ENCODE measurements around the gene DBX2.
"Not testable (repeated sequence)": the region's sequence is repeated elsewhere in the genome, so short reads cannot be mapped to it uniquely, and the experiment has no call there.

Gene DBX2

GRCh38 chr12:45049912-45050750 is 768 bp downstream of the DBX2 start:
- H3K27me3 Mint-ChIP-seq = peaks cover 51% of the 10 kb centered on the region
- CTCF ChIA-PET = no interaction called here

DNA sequence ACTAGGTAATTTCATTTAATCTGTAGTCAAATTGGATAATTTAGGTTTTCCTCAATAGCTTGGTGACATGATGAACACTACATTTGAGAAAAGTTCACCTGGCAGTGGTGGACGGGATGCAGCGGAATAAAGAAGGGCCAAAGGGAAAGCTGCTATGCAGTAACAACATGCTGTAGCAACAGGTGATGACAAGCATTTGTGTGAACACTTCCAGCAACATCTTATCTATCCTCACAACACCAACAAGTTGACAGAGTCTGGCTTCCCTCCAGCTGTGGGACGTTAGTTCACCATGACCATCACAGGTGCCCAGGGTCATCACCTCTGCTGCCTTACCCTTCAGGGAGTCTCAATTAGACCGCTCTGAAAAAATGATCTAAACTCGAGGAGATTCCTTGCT is 8.3 kb downstream of the DBX2 start:
- Mint-ChIP-seq H3K4me3 (no peak overlapping the region), H3K9me3 (no peaks in the 10 kb centered on the region), H3K27ac (no peak overlapping the region), H3K4me1 (no peaks in the 10 kb centered on the region), H3K36me3 (no peaks in the 10 kb centered on the region), H3K27me3 (peaks cover 21% of the 10 kb centered on the region)
- CTCF ChIA-PET = no interaction called here
- DNase-seq = no peak

More at GRCh38 chr12:45049912-45050750, 768 bp downstream of the DBX2 start:
- peaks cover 3% of the 10 kb centered on the region for H3K4me1 Mint-ChIP-seq
- H3K9me3 Mint-ChIP-seq = no peaks in the 10 kb centered on the region
- DNase-seq = no peak
- H3K4me3 Mint-ChIP-seq = no peak overlapping the region
- H3K27ac Mint-ChIP-seq = no peak overlapping the region
- H3K36me3 Mint-ChIP-seq = no peaks in the 10 kb centered on the region

DNA sequence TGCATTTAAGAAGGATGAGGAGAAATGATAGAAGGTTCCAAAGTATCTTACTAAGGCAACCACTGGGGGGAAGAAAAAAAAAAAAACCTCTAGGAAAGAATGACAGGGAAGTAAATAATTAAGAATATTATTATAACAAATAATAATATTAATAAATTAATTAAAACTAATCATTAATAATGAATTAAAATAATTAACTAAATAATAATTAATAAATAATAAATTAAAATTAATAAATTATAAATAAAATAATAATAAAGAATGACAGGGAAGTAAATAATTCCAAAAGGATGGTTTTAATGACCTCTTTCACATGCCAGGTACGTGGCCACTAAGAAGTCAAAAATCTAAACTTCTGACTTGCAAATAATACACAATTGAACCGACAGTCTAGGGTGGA is 9.9 kb downstream of the DBX2 start:
- H3K27me3 Mint-ChIP-seq = peaks cover 17% of the 10 kb centered on the region
- H3K4me1 Mint-ChIP-seq = no peaks in the 10 kb centered on the region
- H3K36me3 Mint-ChIP-seq = no peaks in the 10 kb centered on the region
- H3K9me3 Mint-ChIP-seq = no peaks in the 10 kb centered on the region
- CTCF ChIA-PET = no interaction called here
- no peak overlapping the region for H3K4me3 Mint-ChIP-seq
- no peak for DNase-seq
- no peak overlapping the region for H3K27ac Mint-ChIP-seq

DNA sequence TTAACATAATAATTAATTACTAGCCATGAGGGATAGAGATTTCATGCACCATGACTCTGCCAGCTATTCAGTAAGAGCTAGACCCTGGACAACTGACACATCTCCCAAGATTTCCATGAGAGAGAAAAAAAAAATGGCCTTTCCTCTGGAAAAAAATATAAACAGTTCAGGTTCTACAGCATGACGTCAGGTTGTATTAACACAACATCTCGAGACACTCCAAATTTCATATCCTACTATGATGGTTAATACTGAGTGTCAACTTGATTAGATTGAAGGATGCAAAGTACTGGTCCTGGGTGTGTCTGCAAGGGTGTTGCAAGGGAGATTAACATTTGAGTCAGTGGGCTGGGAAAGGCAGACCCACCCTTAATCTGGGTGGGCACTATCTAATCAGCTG is 11.1 kb downstream of the DBX2 start:
- Mint-ChIP-seq H3K27me3 (peaks cover 17% of the 10 kb centered on the region), H3K4me1 (no peaks in the 10 kb centered on the region), H3K36me3 (no peaks in the 10 kb centered on the region), H3K9me3 (no peaks in the 10 kb centered on the region), H3K4me3 (no peak overlapping the region), H3K27ac (no peak overlapping the region)
- no peak for DNase-seq
- CTCF ChIA-PET = no interaction called here

DNA sequence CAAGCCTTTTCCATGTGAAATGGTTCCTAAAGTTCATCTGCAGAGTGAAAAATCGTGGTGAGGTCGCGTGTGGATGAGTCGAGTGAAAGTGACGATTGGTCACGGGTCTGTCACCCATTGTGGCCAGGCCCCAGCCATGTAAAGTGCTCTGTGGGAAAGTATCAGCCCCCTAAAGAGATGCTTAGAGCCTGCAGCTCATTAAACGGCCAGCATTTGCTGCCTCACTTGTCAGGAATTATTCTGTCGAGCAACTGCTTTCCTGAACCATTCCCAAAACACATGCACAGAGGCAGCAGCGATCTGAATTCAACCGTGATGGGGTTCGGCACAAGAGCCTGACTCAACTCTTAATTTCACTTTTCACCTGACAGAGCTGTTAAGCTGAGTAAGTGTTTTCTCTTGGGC is 16.0 kb downstream of the DBX2 start:
- no peaks in the 10 kb centered on the region for H3K36me3 Mint-ChIP-seq
- H3K4me1 Mint-ChIP-seq = no peaks in the 10 kb centered on the region
- CTCF ChIA-PET = no interaction called here
- no peak overlapping the region for H3K4me3 Mint-ChIP-seq
- no peaks in the 10 kb centered on the region for H3K9me3 Mint-ChIP-seq
- DNase-seq = no peak
- no peak overlapping the region for H3K27ac Mint-ChIP-seq
- H3K27me3 Mint-ChIP-seq = peaks cover 2% of the 10 kb centered on the region

GRCh38 chr12:45017916-45018315 is 33.0 kb downstream of the DBX2 start:
- CTCF ChIA-PET = no interaction called here
- H3K27me3 Mint-ChIP-seq = peaks cover 4% of the 10 kb centered on the region
- DNase-seq = no peak

GRCh38 chr12:45014396-45014795 is 36.5 kb downstream of the DBX2 start:
- H3K4me3 Mint-ChIP-seq = no peak overlapping the region
- no peak for DNase-seq
- H3K9me3 Mint-ChIP-seq = no peaks in the 10 kb centered on the region
- no peaks in the 10 kb centered on the region for H3K4me1 Mint-ChIP-seq
- CTCF ChIA-PET = no interaction called here
- peaks cover 3% of the 10 kb centered on the region for H3K27me3 Mint-ChIP-seq
- no peak overlapping the region for H3K27ac Mint-ChIP-seq
- H3K36me3 Mint-ChIP-seq = no peaks in the 10 kb centered on the region

More at GRCh38 chr12:45017916-45018315, 33.0 kb downstream of the DBX2 start:
- Mint-ChIP-seq H3K36me3 (no peaks in the 10 kb centered on the region), H3K9me3 (no peaks in the 10 kb centered on the region), H3K4me3 (no peak overlapping the region), H3K27ac (no peak overlapping the region), H3K4me1 (no peaks in the 10 kb centered on the region)

DNA sequence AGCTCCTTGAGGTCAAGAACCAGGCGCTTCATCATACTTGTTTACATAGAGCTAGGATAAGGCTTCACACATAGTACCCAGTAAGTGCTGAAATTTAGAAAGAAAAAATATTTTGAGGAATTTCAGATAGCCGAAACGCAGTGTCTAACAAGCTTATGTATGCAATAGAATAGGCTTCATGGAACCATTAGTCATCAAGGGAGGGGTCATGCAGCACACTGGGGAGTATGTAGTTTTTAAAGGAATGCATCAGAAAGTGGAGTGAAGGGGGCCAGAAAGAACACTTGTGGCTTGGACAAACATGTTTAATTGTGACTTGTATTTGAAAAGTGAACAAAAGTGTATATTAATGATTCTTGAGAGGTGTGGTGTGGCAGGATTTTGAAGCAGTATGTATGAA is 38.1 kb downstream of the DBX2 start:
- no peak overlapping the region for H3K27ac Mint-ChIP-seq
- CTCF ChIA-PET = no interaction called here
- DNase-seq = no peak
- no peaks in the 10 kb centered on the region for H3K36me3 Mint-ChIP-seq
- H3K9me3 Mint-ChIP-seq = no peaks in the 10 kb centered on the region
- no peaks in the 10 kb centered on the region for H3K4me1 Mint-ChIP-seq
- peaks cover 3% of the 10 kb centered on the region for H3K27me3 Mint-ChIP-seq
- no peak overlapping the region for H3K4me3 Mint-ChIP-seq

- no peaks in the 10 kb centered on the region for H3K4me1 Mint-ChIP-seq
- no peak overlapping the region for H3K27ac Mint-ChIP-seq
- no peak overlapping the region for H3K4me3 Mint-ChIP-seq
- H3K36me3 Mint-ChIP-seq = no peaks in the 10 kb centered on the region
- CTCF ChIA-PET = no interaction called here
- H3K9me3 Mint-ChIP-seq = no peaks in the 10 kb centered on the region
- DNase-seq = no peak
- peaks cover 3% of the 10 kb centered on the region for H3K27me3 Mint-ChIP-seq
Observed at GRCh38 chr12:45010059-45010458, 40.8 kb downstream of the DBX2 start.

DNA sequence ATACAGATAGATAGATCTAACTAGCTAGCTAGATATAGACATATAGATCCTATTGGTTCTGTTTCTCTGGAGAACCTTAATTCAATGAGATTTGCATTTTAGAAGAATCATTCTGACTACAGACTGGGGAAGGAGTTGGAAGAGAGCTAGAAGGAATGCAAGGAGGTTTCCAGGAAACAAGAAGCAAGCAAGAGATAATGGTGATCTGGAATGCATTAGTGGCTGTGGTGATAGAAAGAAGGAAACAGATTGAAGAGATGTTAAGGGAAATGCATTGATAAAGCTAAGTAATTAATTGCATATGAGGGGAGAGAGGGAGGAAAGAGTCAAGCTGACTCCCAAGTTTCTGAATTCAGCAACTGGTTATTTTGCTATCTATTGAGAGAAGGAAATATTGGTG is 42.7 kb downstream of the DBX2 start:
- DNase-seq = no peak
- Mint-ChIP-seq H3K36me3 (no peaks in the 10 kb centered on the region), H3K27ac (no peak overlapping the region), H3K4me3 (no peak overlapping the region), H3K9me3 (no peaks in the 10 kb centered on the region), H3K4me1 (no peaks in the 10 kb centered on the region), H3K27me3 (peaks cover 3% of the 10 kb centered on the region)
- CTCF ChIA-PET = no interaction called here

DNA sequence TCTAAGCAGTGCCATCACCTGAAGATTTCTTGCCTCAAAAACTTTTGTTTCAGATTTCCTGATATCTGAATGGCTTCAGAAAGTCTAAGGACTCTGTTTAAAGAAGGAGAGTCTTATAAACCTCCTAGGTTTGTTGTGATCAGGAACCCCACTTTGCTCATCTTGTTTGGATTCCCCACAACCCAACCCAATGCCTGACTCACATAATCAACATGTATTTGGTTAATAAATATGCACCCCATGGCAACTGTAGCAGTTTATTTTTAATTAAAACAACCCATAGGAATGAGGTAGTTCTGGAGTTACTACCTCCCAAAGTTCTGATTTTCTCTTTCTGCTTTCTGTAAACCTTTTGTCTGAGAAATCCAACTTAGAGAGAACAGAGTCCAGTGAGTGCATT is 51.5 kb downstream of the DBX2 start:
- no peak overlapping the region for H3K27ac Mint-ChIP-seq
- DNase-seq = no peak
- CTCF ChIA-PET = no interaction called here
- H3K27me3 Mint-ChIP-seq = peaks cover 7% of the 10 kb centered on the region
- no peaks in the 10 kb centered on the region for H3K4me1 Mint-ChIP-seq
- H3K4me3 Mint-ChIP-seq = no peak overlapping the region
- no peaks in the 10 kb centered on the region for H3K36me3 Mint-ChIP-seq
- H3K9me3 Mint-ChIP-seq = no peaks in the 10 kb centered on the region

GRCh38 chr12:44993161-44993560 is 57.7 kb downstream of the DBX2 start:
- no peak for DNase-seq
- no peak overlapping the region for H3K4me3 Mint-ChIP-seq
- H3K4me1 Mint-ChIP-seq = no peaks in the 10 kb centered on the region
- CTCF ChIA-PET = no interaction called here
- H3K9me3 Mint-ChIP-seq = no peaks in the 10 kb centered on the region
- H3K27ac Mint-ChIP-seq = no peak overlapping the region
- no peaks in the 10 kb centered on the region for H3K36me3 Mint-ChIP-seq
- H3K27me3 Mint-ChIP-seq = no peaks in the 10 kb centered on the region

GRCh38 chr12:44984863-44985262 is 66.0 kb downstream of the DBX2 start:
- H3K9me3 Mint-ChIP-seq, H3K4me1 Mint-ChIP-seq, H3K4me3 Mint-ChIP-seq, H3K27ac Mint-ChIP-seq, DNase-seq, H3K27me3 Mint-ChIP-seq, H3K36me3 Mint-ChIP-seq: not testable (repeated sequence)
- CTCF ChIA-PET = interaction anchor here (0.7 kb wide), 1 partner anchor 36 kb away, joined by 3 read pairs; no protein-coding TSS in a partner anchor

DNA sequence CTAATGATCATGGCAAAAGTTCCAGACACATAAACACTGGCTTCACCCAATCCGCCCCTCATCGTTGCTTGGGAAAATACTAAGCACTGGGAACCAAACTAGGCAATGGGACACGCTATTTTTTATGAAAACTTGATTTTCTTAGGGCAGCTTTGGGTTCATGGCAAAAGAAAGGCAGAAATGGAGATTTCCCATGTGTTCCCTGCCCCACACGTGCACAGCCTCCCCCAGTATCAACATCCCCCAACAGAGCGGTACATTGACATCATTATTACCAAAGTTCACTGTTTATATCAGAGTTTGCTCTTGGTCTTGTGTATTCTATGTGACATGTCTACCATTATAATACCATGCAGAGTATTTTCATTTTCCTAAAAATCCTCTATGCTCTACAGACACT is 71.0 kb downstream of the DBX2 start:
- Mint-ChIP-seq H3K4me1 (no peaks in the 10 kb centered on the region), H3K9me3 (no peaks in the 10 kb centered on the region), H3K27me3 (no peaks in the 10 kb centered on the region), H3K4me3 (no peak overlapping the region), H3K27ac (no peak overlapping the region), H3K36me3 (no peaks in the 10 kb centered on the region)
- CTCF ChIA-PET = no interaction called here
- no peak for DNase-seq

DNA sequence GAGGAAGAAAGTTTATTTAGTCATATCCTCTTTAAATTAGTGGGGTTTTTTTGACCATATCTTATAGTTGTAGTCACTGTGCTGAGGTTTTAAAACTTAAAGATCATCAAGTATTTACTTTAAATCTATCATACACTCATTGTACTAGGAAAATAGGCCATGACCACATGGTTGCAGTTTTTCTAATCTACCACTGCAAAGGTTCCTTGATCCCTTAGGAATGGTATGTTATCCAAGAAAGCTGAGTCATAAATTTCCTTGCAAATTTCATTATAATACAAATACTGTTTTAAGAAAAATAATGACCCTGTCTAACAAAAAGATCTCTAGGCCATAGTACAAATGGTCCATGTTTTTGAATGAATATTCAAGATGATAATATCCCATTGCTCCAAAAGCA is 74.7 kb downstream of the DBX2 start:
- H3K27ac Mint-ChIP-seq = no peak overlapping the region
- CTCF ChIA-PET = no interaction called here
- no peaks in the 10 kb centered on the region for H3K4me1 Mint-ChIP-seq
- peaks cover 9% of the 10 kb centered on the region for H3K27me3 Mint-ChIP-seq
- H3K4me3 Mint-ChIP-seq = no peak overlapping the region
- DNase-seq = no peak
- H3K9me3 Mint-ChIP-seq = no peaks in the 10 kb centered on the region
- no peaks in the 10 kb centered on the region for H3K36me3 Mint-ChIP-seq

All from activated naive CD4-positive, alpha-beta T cell treated with anti-CD3 and anti-CD28 coated beads, Interleukin-2, amount 10 ng/mL, durations not matched to agents 7 days and 5 days (primary cell).